B cell (primary cell): ENCODE data around the gene HPN.

Experiments
- CTCF ChIP-seq: fragments of 200-600 bp; IDR thresholded peaks from one replicate; pipeline ENCODE4 v1.8.0; 2022; ENCODE audit warnings: antibody characterized with exemption, mild to moderate bottlenecking
- EZH2 ChIP-seq: IDR thresholded peaks from 2 replicates; pipeline ENCODE4 v1.6.1; 2012; ENCODE audit warnings: borderline replicate concordance, low read depth, mild to moderate bottlenecking, moderate library complexity, low read length; ENCODE audit not compliant: insufficient read depth, poor library complexity, severe bottlenecking

GRCh38 chr19:35104361-35104760, 62.8 kb downstream of the HPN start:
- no peak for TF ChIP-seq CTCF
- no peak for TF ChIP-seq EZH2
